HG02763 (cell line): ENCODE measurements around the gene PCDH15.

Experiments used
- ATAC-seq: cut with Tn5 transposase; IDR thresholded peaks from one replicate; pipeline ENCODE4 v1.9.1; 2021; ENCODE audit warnings: mild to moderate bottlenecking, moderate library complexity; ENCODE audit not compliant: unreplicated experiment

Gene PCDH15

GRCh38 chr10:54137396-54137795 lies 663.6 kb downstream of the PCDH15 start:
- ATAC-seq: no peak

DNA sequence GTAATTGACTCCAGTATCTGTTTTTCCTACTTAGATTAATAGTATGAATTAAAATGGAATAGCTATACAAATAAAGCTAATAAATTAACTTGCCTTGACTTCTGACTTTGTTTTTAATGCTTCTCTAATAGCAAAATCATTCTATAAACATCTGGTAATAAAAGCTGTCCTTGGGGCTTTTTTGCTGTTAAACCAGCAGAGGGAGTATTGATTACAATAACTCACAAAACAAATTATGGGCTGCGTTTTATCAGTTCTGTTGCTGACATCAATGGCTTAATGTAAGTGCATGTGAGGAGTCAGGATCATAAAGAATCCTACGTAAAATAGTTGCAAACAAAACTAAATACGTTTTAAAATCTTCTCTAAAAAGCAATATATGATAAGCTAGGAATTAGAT lies 667.8 kb downstream of the PCDH15 start:
- ATAC-seq: no peak

DNA sequence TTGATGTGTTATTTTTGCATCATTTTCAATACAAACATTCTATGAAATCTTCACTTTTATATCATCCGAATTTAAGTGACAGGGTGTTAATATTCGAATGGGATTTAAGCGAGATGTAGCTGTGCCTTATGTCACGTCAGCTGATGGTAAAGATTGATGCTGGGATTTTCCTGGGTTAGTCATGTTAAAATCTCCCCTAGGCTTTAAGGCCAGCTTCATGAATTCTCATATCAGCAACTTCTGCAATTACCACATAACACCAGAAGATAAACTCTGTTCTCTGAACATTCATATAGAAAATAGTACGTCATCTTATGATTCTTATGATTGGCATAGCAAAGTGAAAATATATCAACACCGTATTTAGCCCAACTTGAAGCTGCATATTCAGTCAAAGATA lies 669.2 kb downstream of the PCDH15 start:
- ATAC-seq: no peak

DNA sequence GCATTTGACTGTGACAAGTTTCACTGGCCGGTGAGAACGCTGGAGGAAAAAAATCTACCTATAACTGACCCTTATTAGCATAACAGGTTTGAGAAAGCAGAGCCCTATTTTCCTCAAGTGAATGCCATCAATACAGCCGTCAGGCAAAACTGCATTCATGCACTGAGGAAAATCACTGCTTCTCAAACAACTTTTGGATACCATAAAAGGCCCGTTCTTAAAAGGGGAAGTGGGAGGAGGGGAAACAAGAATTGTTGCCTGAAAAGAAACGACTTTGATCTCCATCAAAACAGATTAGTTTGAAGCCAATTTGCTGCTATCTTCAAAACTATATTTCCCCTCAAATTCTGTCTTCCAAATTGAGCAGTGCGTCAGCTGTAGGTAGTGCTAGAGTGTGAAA lies 670.6 kb downstream of the PCDH15 start:
- ATAC-seq: no peak

DNA sequence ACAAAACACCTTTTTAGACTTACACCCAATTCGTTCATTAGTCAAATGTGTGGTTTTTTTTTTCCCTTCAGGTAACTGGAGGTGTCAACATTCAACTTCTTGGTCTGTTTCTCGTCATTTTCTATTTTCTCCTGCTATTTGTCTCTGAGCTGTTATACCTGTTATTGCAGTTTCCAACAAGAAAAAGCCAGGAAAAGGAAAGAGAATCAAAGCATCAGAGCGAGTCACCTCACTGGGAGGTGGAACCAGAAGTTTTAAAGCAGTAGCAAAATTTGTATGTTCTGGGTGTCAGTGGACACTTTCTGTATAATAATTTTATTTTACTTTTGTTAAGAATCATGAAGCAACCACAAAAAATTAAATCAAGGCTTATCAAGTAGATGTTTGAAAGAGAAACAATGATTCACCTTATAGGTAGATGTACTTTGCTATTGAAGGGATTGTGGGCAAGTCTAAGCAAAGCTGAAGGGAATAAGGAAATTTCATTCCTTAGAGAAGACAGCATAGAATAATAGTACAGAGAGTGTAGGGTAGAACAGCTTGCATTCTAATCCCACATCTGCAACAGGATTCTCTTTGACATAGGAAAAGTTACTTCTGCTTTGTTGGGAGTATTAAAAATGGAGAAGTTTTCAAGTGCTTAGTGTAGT lies 675.8 kb downstream of the PCDH15 start:
- no peak for ATAC-seq

DNA sequence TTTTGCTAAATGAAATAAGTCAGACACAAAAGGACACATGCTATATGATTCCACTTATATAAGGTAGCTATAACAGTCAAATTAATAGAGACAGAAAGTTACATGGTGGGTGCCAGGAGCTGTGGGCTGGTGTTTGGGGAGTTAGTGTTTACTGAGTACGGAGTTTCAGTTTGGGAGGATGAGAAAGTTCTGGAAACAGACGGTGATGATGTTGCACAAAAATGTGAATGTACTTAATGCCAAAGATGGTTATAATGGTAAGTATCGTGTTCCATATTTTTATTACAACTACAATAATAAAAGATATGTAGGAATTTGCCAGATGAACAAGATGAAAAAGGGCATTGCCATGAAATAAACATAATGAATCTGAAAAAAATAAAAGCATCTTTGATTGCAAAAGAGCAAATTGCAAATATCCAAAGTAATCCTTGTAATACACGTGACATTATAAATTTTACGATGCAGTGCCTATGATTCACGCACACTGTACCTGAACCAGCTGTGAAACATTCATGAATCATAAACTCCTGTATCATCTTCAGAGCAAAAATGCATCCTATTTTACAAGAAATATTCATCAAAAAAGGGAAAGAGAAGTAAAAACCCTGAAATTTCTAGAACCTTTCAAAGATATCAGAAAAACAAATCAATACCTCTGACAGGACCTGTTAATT lies 676.7 kb downstream of the PCDH15 start:
- ATAC-seq: no peak

DNA sequence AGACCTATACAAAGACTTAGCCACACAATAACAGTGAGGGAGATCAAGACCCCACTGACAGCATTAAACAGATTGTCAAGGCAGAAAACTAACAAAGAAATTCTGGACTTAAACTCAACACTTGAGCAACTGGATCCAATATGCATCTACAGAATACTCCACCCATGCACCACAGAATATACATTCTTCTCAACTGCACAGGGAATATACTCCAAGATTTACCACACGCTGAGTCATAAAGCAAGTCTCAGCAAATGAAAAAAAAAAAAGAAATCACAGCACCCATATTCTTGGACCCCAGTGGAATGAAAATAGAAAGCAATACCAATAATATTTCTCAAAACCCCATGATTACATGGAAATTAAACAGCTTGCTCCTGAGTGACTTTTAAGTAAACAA lies 680.2 kb downstream of the PCDH15 start:
- ATAC-seq: no peak

GRCh38 chr10:54108961-54109360 lies 692.1 kb downstream of the PCDH15 start:
- no peak for ATAC-seq

DNA sequence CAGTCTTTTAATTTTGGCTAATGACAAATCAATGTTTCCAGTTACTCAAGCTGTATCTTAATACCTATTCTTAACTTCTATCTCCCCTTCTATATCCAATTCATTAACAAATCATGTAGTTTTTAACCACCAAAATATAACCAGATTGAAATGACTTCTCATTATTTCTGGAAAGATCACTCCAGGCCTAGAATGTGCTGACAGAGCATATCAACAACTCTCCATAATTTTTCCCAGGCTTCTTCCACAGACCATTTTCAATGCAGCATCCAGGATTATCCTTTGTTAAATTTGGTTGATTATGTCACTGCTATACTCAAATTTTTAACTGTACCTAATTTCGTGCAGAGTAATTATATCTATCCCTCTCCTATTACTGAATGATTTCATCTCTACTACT lies 704.1 kb downstream of the PCDH15 start:
- no peak for ATAC-seq

GRCh38 chr10:54094321-54094720 lies 706.7 kb downstream of the PCDH15 start:
- no peak for ATAC-seq

DNA sequence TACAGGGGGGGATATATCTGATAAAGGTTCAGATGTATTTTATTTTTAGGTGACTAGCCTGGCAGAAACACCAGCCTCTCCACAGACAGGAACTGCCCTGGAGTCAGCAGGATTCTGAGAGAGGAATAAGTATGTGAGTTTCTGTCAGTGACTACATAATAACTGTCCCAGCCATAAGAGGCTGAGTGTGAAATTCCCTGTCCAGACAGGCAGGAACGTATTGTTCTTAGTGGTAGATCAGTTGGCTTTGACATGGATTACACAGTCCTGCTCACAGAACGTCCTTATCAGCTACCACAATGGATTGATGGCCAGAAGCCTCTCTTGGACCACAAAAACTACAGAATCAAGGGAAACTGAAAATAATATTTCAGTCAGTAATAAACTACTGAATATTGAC lies 709.8 kb downstream of the PCDH15 start:
- ATAC-seq: no peak

DNA sequence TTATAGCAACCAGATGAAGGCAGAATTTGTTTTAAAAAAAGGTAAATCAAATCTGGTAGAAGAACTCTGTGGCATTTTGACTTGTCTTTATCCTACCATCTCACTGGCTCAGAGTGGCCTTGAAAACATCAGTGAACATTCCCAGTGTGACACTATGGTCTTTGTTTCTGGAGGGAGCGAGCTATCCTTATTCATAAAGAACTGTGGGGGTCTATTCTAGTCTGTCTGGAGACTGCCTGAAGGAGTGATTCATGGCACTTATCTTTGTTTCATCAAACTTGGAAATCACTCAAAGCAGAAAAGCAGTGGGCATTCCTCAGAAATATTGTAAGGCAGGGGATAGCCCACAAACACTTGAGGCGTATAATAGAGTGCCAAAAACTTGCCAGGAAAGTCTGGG lies 719.1 kb downstream of the PCDH15 start:
- no peak for ATAC-seq

- ATAC-seq: no peak
Measured at GRCh38 chr10:54067361-54067760, 733.7 kb downstream of the PCDH15 start.

GRCh38 chr10:54066646-54067045 lies 734.4 kb downstream of the PCDH15 start:
- no peak for ATAC-seq

DNA sequence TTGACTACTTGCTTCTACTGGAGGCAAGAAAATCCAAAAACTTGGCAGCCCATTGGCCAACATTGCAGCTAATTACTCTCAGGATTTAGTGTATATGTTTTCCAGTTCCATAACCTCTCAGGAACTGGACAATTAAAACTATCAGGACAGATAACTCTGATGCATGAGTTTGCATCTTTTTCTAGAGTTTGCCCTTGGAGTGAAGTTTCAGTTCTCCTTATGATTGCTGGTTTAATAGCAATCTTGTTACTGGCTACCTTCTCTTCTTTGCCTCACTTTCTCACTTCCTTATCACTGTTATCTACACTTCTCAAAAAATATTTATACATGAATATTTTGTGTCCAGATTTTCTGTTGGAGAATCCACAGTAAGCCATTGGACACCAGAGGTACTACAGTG lies 735.9 kb downstream of the PCDH15 start:
- no peak for ATAC-seq

DNA sequence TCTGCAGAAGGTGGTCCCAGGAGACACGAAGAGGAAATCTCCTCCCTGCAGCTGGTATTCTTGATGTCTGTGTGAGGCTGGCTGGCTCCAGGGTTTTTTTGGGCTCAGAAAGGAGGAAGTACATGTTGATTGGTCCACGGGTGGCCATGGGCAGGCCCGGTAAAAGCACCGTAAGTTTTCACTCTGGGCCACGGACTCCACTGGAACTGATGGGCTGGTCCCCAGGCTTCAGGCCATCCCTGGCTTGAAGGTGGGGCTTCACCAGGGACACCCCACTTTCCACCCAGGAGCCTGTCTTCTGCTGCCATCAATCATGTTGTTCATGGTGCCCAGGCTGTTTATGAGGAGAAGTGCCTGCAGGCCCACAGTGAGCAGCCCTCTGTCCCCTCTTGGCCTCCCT lies 736.8 kb downstream of the PCDH15 start:
- no peak for ATAC-seq

DNA sequence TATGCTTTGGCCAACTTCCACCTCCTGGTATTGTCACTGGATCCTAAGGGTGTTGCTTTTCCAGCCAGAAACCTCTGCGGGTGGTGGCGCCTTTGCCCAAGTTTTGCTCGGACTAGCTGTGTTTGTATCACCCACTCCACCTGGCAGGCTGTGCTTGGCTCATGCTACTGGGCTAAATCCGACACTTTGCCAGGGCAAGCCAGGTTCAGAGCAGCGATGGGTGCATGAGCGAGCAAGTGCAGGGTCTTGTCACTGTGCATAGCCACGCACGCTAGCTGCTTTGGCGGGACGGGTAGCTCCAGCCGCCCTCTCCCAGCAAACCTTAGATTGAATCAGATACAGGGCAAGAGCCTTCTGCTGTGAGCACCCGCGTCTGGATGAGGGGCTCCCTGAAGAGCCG lies 737.5 kb downstream of the PCDH15 start:
- ATAC-seq: no peak

DNA sequence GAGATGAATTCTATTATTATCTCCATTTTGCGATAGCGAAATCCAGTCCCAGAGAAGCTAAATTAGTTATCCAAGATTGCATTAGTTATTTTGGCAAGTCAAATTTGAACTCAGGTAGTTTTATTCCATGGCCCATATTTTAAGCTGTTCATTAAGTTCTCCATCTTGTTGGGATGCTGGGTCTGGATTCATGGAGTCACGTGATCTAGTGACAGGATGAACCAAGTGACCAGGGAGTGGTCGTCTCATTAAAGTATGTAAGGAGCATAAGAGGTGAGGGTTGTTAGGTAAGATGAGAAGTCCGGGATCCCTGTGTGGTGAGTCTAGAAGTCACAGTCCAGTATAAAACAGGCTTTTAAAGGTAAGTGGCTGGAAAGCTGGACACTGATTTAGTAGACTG lies 740.5 kb downstream of the PCDH15 start:
- no peak for ATAC-seq

GRCh38 chr10:54057357-54057756 lies 743.7 kb downstream of the PCDH15 start:
- no peak for ATAC-seq

DNA sequence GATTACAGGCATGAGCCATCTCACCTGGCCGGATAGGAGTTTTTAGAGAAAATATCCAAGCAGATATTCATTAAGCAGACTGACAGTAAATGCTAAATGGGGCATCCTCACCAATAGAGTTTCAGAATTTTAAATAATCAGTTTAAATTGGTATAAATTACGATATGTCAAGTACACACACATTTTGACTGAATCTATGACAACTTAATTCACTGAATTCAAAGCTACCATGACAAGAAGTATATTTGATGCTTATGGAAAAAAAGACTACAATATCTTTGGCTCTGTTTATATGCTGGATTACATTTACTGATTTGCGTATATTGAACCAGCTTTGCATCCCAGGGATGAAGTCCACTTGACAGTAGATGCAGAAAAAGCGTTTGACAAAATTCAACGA lies 774.7 kb downstream of the PCDH15 start:
- no peak for ATAC-seq

- no peak for ATAC-seq
Measured at GRCh38 chr10:54011117-54011516, 789.9 kb downstream of the PCDH15 start.

DNA sequence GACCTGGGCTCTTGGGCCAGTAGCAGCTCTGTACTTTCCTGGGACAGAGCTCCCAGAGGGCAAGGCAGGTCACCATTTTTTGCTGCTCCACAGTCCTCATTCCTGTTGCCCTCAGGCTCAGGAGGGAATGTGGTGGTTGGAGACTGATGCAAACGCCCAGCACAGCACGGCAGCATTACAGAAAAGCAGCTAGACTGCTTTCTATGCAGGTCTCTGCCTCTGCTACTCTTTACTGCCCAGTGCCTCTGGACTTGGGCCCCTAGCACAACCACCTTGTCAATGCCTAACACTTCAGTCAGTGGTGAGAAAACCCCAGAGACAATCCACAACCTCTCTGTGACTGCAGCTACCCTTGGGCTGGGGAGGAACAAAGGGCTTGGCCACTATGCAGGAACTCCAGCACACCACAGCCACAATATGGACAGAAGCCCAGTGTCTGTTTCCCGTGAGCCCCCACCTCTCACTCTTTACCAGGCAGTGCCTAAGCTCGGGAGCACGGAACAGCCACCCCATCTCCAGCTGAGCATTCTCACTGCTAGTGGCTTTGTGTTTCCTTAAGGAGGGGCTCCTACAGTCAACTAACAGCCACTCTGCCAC lies 790.6 kb downstream of the PCDH15 start:
- ATAC-seq: no peak

GRCh38 chr10:54009672-54010071 lies 791.4 kb downstream of the PCDH15 start:
- ATAC-seq: no peak
